GM12878 (cell line): Measurements from ENCODE around the gene UNC93B1. TPM values are rescaled to one million over a fixed set of nuclear protein-coding genes. Genes with fewer than 3 reads are reported as not detected.
A peak's percentile ranks its signal among the peaks of the same experiment; 100 is the strongest.

Experiments
- BRCA1 ChIP-seq: IDR thresholded peaks from 2 replicates; pipeline ENCODE4 v1.6.1; 2011; ENCODE audit warnings: low read depth, low read length, improper control_type of control experiment
- CBX3 ChIP-seq: fragments of 200-600 bp; sonication (generic); IDR thresholded peaks from 2 replicates; pipeline ENCODE4 v1.6.1; 2016; ENCODE audit warnings: low read depth, borderline replicate concordance
- CEBPB ChIP-seq, 2 experiments: fragments of 150-350 bp in 1 of 2; IDR thresholded peaks; 2 replicates each; pipeline ENCODE4 v1.6.1; 2012 to 2014; ENCODE audit warnings: low read depth in 2 of 2, low read length in 2 of 2, borderline replicate concordance in 1 of 2, inconsistent platforms in 1 of 2
- CEBPZ ChIP-seq: fragments of 150-350 bp; IDR thresholded peaks from 2 replicates; pipeline ENCODE4 v1.6.1; 2016; ENCODE audit warnings: low read depth, low read length
- CREM ChIP-seq: IDR thresholded peaks from 2 replicates; pipeline ENCODE4 v1.6.1; 2014; ENCODE audit warnings: antibody characterized with exemption, low read depth
- E4F1 ChIP-seq: fragments of 450-650 bp; IDR thresholded peaks from 2 replicates; pipeline ENCODE4 v1.6.1; 2018; ENCODE audit warnings: borderline replicate concordance, mild to moderate bottlenecking; ENCODE audit not compliant: partially characterized antibody
- EED ChIP-seq: sonication (generic); IDR thresholded peaks from 2 replicates; pipeline ENCODE4 v1.6.1; 2016; ENCODE audit warnings: antibody characterized with exemption, low read depth
- HDGF ChIP-seq: fragments of 450-650 bp; IDR thresholded peaks from 2 replicates; pipeline ENCODE4 v1.6.1; 2016; ENCODE audit warnings: antibody characterized with exemption
- IKZF2 ChIP-seq, 2 experiments: fragments of 450-650 bp; IDR thresholded peaks; 2 replicates each; pipeline ENCODE4 v1.6.1; 2017; ENCODE audit warnings: mild to moderate bottlenecking in 2 of 2, moderate library complexity in 2 of 2
- KDM1A ChIP-seq: fragments of 200-600 bp; sonication (generic); IDR thresholded peaks from 2 replicates; pipeline ENCODE4 v1.6.1; 2016; ENCODE audit warnings: borderline replicate concordance
- MAX ChIP-seq: IDR thresholded peaks from 2 replicates; pipeline ENCODE4 v1.6.1; 2012; ENCODE audit warnings: low read depth, low read length, improper control_type of control experiment
- MEF2B ChIP-seq: fragments of 450-650 bp; IDR thresholded peaks from 2 replicates; pipeline ENCODE4 v1.6.1; 2018; ENCODE audit warnings: mild to moderate bottlenecking, moderate library complexity; ENCODE audit not compliant: partially characterized antibody, poor library complexity, severe bottlenecking
- MYC ChIP-seq: IDR thresholded peaks from 2 replicates; pipeline ENCODE4 v1.6.1; 2011; ENCODE audit warnings: mild to moderate bottlenecking, low read length, moderate library complexity, inconsistent platforms; ENCODE audit not compliant: insufficient read depth, insufficient replicate concordance, insufficient read length, severe bottlenecking
- NFYB ChIP-seq: IDR thresholded peaks from 2 replicates; pipeline ENCODE4 v1.6.1; 2011; ENCODE audit warnings: low read depth, mild to moderate bottlenecking, low read length, improper control_type of control experiment, moderate library complexity; ENCODE audit not compliant: insufficient read depth
- POU2F2 ChIP-seq: IDR thresholded peaks from 3 replicates; pipeline ENCODE4 v1.6.1; 2011; ENCODE audit warnings: low read depth, mild to moderate bottlenecking, low read length, borderline replicate concordance
- RAD21 ChIP-seq: IDR thresholded peaks from 2 replicates; pipeline ENCODE4 v1.6.1; 2011; ENCODE audit warnings: mild to moderate bottlenecking, low read depth, low read length, moderate library complexity; ENCODE audit not compliant: insufficient read depth
- SKIL ChIP-seq: fragments of 450-650 bp; IDR thresholded peaks from 2 replicates; pipeline ENCODE4 v1.6.1; 2017; ENCODE audit warnings: mild to moderate bottlenecking, low read depth, inconsistent platforms; ENCODE audit not compliant: poor library complexity, severe bottlenecking
- WRNIP1 ChIP-seq: IDR thresholded peaks from 2 replicates; pipeline ENCODE4 v1.6.1; 2011; ENCODE audit warnings: low read depth, low read length, improper control_type of control experiment, borderline replicate concordance
- ZNF217 ChIP-seq: fragments of 450-650 bp; IDR thresholded peaks from 2 replicates; pipeline ENCODE4 v1.6.1; 2017; ENCODE audit warnings: antibody characterized with exemption, mild to moderate bottlenecking
- polyA plus RNA-seq, 11 experiments: library from polyadenylated mRNA; depleted of rRNA in 4 of 11; unstranded in 6 of 11; stranded (reverse) in 5 of 11; fragments of >200 nt; fragmentation: Nextera tagmentation in 4 of 11; fragmentation: Illumina TruSeq in 1 of 11; extraction: Ambion mirVana in 4 of 11; extraction: Trizol in 1 of 11; gene quantifications; 1 replicate in 1 of 11; 2 replicates in 10 of 11; pipeline versions ENCODE4 v1.2.1 to v1.2.3, GENCODE V29; 2011 to 2016; ENCODE audit warnings: inconsistent platforms in 2 of 11, missing spikeins in 2 of 11, low read depth in 1 of 11
- total RNA-seq, 4 experiments: library from RNA; depleted of rRNA in 3 of 4; stranded (reverse); fragments of >200 nt in 3 of 4; fragmentation: Illumina TruSeq in 1 of 4; extraction: Trizol in 1 of 4; gene quantifications; 2 replicates each; pipeline versions ENCODE4 v1.2.1 to v1.2.3, GENCODE V29; 2013 to 2021

The UNC93B1 gene
- total and polyA plus RNA-seq, 10 of the 15 experiments (the other 5 are each of a cell fraction or from before 2014, with no cell fraction given) = 1.3 to 79.7 (median 36.3) TPM

GRCh38 chr11:68003846-68004550, at the start of gene UNC93B1 (continued):
- TF ChIP-seq MAX (peak; percentile 75; the same call in 1 of the 2 replicates), BRCA1 (no peak), NFYB (no peak), EED (no peak), CEBPZ (no peak), HDGF (no peak), CEBPB (IDR thresholded peaks at IDR 0.05; ENCODE audit: borderline replicate concordance in 1 of 2, low read depth in 2 of 2, low read length in 2 of 2) (no peak), WRNIP1 (no peak), ZNF217 (peak; percentile 94), CBX3 (no peak), CREM (peak; percentile 50; the same call in 1 of the 2 replicates), IKZF2 (IDR thresholded peaks at IDR 0.05) (no peak), MYC (no peak), SKIL (no peak), E4F1 (no peak), POU2F2 (0 out of 3 replicates have a peak, but pooled peaks have one; percentile 40), RAD21 (no peak), MEF2B (peak; percentile 11), KDM1A (no peak)
